PFSK-1 (cell line): ENCODE data around the gene GRK5.
A peak's percentile ranks its signal among the peaks of the same experiment; 100 is the strongest.

Experiments used
- FOXP2 ChIP-seq: optimal IDR thresholded peaks from 2 replicates; pipeline ENCODE3; 2011; ENCODE audit warnings: borderline replicate concordance, control low read depth, inconsistent platforms; ENCODE audit not compliant: insufficient read depth; ENCODE audit errors: extremely low read length, extremely low read depth
- POLR2AphosphoS5 ChIP-seq: IDR thresholded peaks from 2 replicates; pipeline ENCODE4 v1.6.1; 2012; ENCODE audit warnings: low read depth, mild to moderate bottlenecking, control low read depth, low read length, moderate library complexity
- REST ChIP-seq, 2 experiments: IDR thresholded peaks; 2 replicates each; pipeline versions ENCODE4 v1.6.1 to v1.8.0; 2011 to 2012; ENCODE audit warnings: low read depth in 2 of 2, low read length in 2 of 2, control low read depth in 1 of 2, inconsistent platforms in 1 of 2, mild to moderate bottlenecking in 1 of 2, moderate library complexity in 1 of 2; ENCODE audit not compliant: insufficient read depth in 1 of 2
- SIN3A ChIP-seq: IDR thresholded peaks from 2 replicates; pipeline ENCODE4 v1.6.1; 2012; ENCODE audit warnings: mild to moderate bottlenecking, low read length, moderate library complexity, borderline replicate concordance; ENCODE audit not compliant: insufficient read depth
- TAF1 ChIP-seq: IDR thresholded peaks from 2 replicates; pipeline ENCODE4 v1.6.1; 2012; ENCODE audit warnings: low read length, control low read depth, borderline replicate concordance; ENCODE audit not compliant: insufficient read depth

GRK5 gene

GRCh38 chr10:119413093-119413453, 205.7 kb downstream of the GRK5 start:
- TF ChIP-seq REST (IDR thresholded peaks at IDR 0.05; ENCODE audit: insufficient read depth in 1 of 2, low read depth in 2 of 2, low read length in 2 of 2) = no peak
- no peak for TF ChIP-seq FOXP2
- no peak for TF ChIP-seq SIN3A
- TF ChIP-seq TAF1 = no peak
- TF ChIP-seq POLR2AphosphoS5 = no peak

DNA sequence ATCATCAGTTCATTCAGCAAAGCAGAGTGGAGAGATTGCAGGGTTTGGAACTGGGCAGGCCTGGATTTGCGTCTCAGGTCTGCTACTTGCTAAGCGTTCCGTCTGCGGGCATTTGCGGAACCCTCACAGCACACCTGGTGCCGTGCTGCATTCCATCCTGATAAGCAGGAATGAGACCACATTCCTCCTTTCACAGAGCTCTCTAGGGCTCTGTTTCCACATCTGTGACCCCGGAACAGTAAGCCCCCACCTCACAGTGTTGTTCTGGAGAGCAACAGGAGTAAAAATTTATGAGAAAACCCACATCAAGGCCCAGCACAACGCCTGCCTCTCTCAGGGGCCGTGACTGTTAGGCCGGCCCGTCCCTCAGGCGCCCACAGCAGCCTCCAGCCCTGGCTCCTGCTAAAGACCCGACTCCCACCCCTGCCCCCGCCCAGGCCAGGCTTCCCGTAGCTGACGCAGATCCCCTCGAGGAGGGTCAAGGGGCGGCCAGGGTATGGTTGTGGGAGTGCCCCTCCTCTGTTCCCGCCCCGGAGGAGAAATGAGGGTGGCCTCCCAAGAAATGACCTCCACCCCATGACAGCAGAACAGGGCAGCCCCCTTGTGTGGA, 206.2 kb downstream of the GRK5 start:
- TF ChIP-seq SIN3A (peak; percentile 11; the same call in 1 of the 2 replicates), FOXP2 (peak; percentile 36), REST (IDR thresholded peaks at IDR 0.05; ENCODE audit: insufficient read depth in 1 of 2, low read depth in 2 of 2, low read length in 2 of 2) (no peak)

- 0 out of 2 replicates have a peak, but pooled peaks have one; percentile 55 for TF ChIP-seq TAF1
- peak; percentile 81; the same call in 1 of the 2 replicates for TF ChIP-seq SIN3A
- no peak for TF ChIP-seq REST (IDR thresholded peaks at IDR 0.05; ENCODE audit: insufficient read depth in 1 of 2, low read depth in 2 of 2, low read length in 2 of 2)
- peak; percentile 55 for TF ChIP-seq FOXP2
- no peak for TF ChIP-seq POLR2AphosphoS5
Measured at GRCh38 chr10:119414081-119414611, 206.8 kb downstream of the GRK5 start.

GRCh38 chr10:119415121-119415520, 207.8 kb downstream of the GRK5 start:
- no peak for TF ChIP-seq FOXP2
- no peak for TF ChIP-seq REST (IDR thresholded peaks at IDR 0.05; ENCODE audit: insufficient read depth in 1 of 2, low read depth in 2 of 2, low read length in 2 of 2)
